ENCODE measurements around the gene GARIN5B.
"Not testable (repeated sequence)": the region's sequence is repeated elsewhere in the genome, so short reads cannot be mapped to it uniquely, and the experiment has no call there.

Gene GARIN5B

GRCh38 chr19:55362990-55363716 is at the start of gene GARIN5B:
TSS of gene GARIN5B (minus strand) at chr19:55363260. CDS start at chr19:55363066, 194 bp downstream.
- H3K4me3 ChIP-seq (ENCODE audit: low read length): no peak within 1 kb of the TSS
- no peak for DNase-seq (ENCODE audit: low read depth)
- no peak for TF ChIP-seq CTCF (IDR thresholded peaks at IDR 0.05; ENCODE audit: insufficient read depth, low read depth, low read length, missing control alignments)

DNA sequence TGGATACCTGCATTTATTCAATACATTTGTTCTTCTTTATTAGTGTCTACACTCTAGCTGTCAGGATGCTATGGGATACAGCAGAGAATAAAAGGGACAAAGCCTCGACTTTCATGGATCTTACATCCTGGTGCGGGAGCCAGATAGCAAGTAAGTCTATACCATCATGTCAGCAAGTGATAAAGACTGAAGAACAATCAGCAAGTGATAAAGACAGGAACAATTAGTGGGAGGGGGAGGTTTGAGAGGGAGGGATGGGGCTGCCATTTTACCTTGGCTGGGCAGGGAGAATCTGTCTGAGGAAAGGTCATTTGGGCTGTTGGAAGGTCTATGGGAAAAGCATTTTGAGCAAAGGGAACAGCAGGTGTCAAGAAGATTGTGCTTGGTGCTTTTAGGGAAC is 47.1 kb upstream of the GARIN5B start:
- no peak for TF ChIP-seq CTCF (IDR thresholded peaks at IDR 0.05; ENCODE audit: insufficient read depth, low read depth, low read length, missing control alignments)
- no peak for DNase-seq (ENCODE audit: low read depth)
- H3K4me3 ChIP-seq (ENCODE audit: low read length): no peak overlapping the region

DNA sequence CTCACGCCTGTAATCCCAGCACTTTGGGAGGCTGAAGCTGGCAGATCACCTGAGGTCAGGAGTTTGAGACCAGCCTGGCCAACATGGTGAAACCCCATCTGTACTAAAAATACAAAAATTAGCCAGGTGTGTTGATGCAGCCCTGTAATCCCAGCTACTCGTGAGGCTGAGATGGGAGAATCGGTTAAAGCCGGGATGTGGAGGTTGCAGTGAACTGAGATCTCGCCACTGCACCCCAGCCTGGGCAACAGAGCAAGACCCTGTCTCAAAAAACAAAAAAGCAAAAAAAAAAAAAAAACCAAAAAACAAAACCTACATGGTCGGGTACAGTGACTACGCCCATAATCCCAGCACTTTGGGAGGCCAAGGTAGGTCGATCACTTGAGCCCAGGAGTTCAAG is 46.1 kb upstream of the GARIN5B start:
- DNase-seq (ENCODE audit: low read depth); H3K4me3 ChIP-seq (ENCODE audit: low read length): not testable (repeated sequence)

GRCh38 chr19:55408533-55408872 is 45.4 kb upstream of the GARIN5B start:
- no peak for DNase-seq (ENCODE audit: low read depth)
- TF ChIP-seq CTCF (IDR thresholded peaks at IDR 0.05; ENCODE audit: insufficient read depth, low read depth, low read length, missing control alignments): no peak
- H3K4me3 ChIP-seq (ENCODE audit: low read length): peak overlapping the region; percentile 53

GRCh38 chr19:55407800-55408532 is 44.9 kb upstream of the GARIN5B start:
- DNase-seq (ENCODE audit: low read depth): peak; percentile 99
- no peak for TF ChIP-seq CTCF (IDR thresholded peaks at IDR 0.05; ENCODE audit: insufficient read depth, low read depth, low read length, missing control alignments)
- peak overlapping the region; percentile 53 for H3K4me3 ChIP-seq (ENCODE audit: low read length)

DNA sequence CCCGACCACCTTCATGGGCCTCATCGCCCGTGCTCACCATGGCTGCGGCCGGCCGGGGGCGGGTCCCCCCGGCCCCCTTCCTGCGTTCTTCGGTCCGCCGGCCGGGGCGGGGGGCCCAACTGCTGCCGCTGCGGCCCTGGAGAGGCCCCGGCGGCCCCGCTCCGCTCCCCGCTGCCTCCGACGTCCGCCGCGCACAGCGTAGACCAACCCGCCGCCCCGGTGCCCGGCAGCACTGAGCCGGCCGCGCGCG is 44.4 kb upstream of the GARIN5B start, which contains the start of gene UBE2S:
Gene UBE2S (minus strand): TSS at position 239 of the 250 bp plus-strand sequence. CDS start 199 bp downstream, at position 40.
- H3K4me3 ChIP-seq (ENCODE audit: low read length): peak within 1 kb of the TSS; percentile 72
- DNase-seq (ENCODE audit: low read depth): not testable (repeated sequence)

DNA sequence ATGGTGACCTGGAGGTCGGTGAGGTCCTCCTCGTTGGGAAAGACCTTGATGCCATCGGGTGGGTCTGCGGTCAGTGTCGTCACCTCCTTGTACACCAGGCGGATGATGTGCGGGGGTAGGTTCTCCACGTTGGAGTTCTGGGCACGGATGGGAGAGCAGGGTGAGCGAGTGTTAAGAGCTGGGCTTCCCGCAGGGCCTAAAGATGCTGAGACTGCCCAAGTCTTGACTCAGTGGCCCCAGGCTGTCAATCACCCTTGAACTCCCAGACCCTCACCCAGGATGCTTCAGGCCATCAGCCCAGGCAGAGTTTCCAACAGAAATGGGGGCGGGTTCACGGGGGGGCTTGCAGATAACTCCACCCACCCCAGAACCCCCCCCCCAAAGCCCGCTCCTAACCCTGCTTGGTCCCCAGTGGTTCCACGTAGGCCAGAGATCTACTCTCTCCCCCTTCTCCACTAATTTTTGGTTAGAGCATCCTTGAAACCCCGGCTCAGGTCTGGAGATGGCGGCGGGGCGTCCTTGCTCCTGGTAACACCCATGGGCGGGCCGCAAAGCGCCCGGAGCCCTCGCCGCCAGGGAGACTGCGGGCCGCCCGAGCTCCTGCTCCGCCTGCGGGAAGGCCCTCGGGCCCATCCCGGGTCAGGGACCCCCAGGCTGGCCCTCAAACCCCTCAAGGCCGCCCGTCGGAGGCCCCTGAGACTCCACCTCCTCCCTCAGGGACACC is 43.9 kb upstream of the GARIN5B start:
- no peak for TF ChIP-seq CTCF (IDR thresholded peaks at IDR 0.05; ENCODE audit: insufficient read depth, low read depth, low read length, missing control alignments)
- H3K4me3 ChIP-seq (ENCODE audit: low read length): peak overlapping the region; percentile 72
- peak; percentile 43 for DNase-seq (ENCODE audit: low read depth)
